Measurements from ENCODE around the gene TCEANC2.
"Not testable (repeated sequence)": the region's sequence is repeated elsewhere in the genome, so short reads cannot be mapped to it uniquely, and the experiment has no call there.

TCEANC2 gene

DNA sequence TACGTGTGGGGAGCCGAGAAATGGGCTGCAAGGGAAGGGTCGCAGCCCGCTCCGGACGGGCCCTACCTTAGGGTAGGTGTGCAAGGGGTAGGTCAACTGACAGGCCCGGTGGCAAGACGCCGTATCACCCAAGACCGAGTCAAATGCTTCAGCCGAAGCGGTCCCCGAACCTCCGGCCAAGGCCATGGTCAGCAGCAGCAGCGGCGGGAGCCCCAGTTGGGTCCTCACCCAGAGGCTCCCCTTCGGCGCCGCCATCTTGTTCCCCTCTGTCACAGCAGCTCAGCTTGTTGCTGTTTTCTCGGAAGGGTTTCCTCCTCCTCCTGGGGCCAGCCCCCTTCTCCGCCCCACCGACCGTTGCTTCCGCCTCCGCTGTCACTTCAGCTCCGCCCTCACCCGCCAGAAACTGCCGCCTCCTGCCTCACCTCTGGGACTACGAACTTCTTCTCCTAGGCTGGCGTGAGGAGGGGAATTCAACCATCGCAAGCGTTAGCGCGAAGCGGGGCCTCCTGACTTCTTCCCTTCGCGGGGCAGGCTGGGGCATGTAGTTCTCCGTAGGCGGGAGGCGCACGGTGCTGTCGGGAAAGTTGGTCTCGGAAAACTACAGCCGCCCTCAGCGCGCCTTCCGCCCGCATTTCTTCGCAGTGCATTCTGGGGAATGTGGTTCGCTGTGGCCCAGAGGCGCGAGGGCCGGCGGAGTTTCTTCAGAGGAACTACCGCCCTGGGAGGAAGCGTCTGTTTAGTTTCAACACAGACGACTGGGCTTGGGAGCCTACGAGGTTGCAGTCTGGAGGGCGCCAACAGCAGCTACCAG is at the start of gene TCEANC2, which contains the start of gene TMEM59:
Gene TCEANC2, plus strand, starts transcription at position 675 of the 811 bp plus-strand sequence. CDS start 815 bp downstream, outside the sequence.
Gene TMEM59, minus strand, starts transcription at position 271 of the 811 bp plus-strand sequence. Its CDS starts 16 bp downstream, at position 255.
- ATAC-seq = peak; percentile 95
- TF ChIP-seq SNAI2 (CRISPR knock-in tag; IDR thresholded peaks at IDR 0.05) = no peak
- TF ChIP-seq TCF4 (CRISPR knock-in tag; IDR thresholded peaks at IDR 0.05; ENCODE audit: borderline replicate concordance) = peak; percentile 18; the same call in 1 of the 2 replicates
- TF ChIP-seq OSR1 (CRISPR knock-in tag; IDR thresholded peaks at IDR 0.05) = no peak
- no peak for TF ChIP-seq ZFP30 (CRISPR knock-in tag; IDR thresholded peaks at IDR 0.05)
- TF ChIP-seq RARB (CRISPR knock-in tag; IDR thresholded peaks at IDR 0.05) = no peak
- no peak for TF ChIP-seq ZNF8 (CRISPR knock-in tag; IDR thresholded peaks at IDR 0.05)
- TF ChIP-seq, protein P1, sequence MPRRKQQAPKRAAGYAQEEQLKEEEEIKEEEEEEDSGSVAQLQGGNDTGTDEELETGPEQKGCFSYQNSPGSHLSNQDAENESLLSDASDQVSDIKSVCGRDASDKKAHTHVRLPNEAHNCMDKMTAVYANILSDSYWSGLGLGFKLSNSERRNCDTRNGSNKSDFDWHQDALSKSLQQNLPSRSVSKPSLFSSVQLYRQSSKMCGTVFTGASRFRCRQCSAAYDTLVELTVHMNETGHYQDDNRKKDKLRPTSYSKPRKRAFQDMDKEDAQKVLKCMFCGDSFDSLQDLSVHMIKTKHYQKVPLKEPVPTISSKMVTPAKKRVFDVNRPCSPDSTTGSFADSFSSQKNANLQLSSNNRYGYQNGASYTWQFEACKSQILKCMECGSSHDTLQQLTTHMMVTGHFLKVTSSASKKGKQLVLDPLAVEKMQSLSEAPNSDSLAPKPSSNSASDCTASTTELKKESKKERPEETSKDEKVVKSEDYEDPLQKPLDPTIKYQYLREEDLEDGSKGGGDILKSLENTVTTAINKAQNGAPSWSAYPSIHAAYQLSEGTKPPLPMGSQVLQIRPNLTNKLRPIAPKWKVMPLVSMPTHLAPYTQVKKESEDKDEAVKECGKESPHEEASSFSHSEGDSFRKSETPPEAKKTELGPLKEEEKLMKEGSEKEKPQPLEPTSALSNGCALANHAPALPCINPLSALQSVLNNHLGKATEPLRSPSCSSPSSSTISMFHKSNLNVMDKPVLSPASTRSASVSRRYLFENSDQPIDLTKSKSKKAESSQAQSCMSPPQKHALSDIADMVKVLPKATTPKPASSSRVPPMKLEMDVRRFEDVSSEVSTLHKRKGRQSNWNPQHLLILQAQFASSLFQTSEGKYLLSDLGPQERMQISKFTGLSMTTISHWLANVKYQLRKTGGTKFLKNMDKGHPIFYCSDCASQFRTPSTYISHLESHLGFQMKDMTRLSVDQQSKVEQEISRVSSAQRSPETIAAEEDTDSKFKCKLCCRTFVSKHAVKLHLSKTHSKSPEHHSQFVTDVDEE (CRISPR knock-in tag; IDR thresholded peaks at IDR 0.05) = 0 out of 2 replicates have a peak, but pooled peaks have one; percentile 77
- TF ChIP-seq ZC3H10 (CRISPR knock-in tag; IDR thresholded peaks at IDR 0.05) = no peak
- TF ChIP-seq, protein P2, sequence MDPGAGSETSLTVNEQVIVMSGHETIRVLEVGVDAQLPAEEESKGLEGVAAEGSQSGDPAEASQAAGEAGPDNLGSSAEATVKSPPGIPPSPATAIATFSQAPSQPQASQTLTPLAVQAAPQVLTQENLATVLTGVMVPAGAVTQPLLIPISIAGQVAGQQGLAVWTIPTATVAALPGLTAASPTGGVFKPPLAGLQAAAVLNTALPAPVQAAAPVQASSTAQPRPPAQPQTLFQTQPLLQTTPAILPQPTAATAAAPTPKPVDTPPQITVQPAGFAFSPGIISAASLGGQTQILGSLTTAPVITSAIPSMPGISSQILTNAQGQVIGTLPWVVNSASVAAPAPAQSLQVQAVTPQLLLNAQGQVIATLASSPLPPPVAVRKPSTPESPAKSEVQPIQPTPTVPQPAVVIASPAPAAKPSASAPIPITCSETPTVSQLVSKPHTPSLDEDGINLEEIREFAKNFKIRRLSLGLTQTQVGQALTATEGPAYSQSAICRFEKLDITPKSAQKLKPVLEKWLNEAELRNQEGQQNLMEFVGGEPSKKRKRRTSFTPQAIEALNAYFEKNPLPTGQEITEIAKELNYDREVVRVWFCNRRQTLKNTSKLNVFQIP (CRISPR knock-in tag; IDR thresholded peaks at IDR 0.05; ENCODE audit: borderline replicate concordance, low read depth) = no peak
- TF ChIP-seq CSDC2 (CRISPR knock-in tag; IDR thresholded peaks at IDR 0.05) = no peak
- TF ChIP-seq ZFP3 (CRISPR knock-in tag; IDR thresholded peaks at IDR 0.05) = no peak
- no peak for TF ChIP-seq ARNTL (CRISPR knock-in tag; IDR thresholded peaks at IDR 0.05; ENCODE audit: borderline replicate concordance, low read depth)
- no peak for TF ChIP-seq ESRRG (CRISPR knock-in tag; IDR thresholded peaks at IDR 0.05)
- TF ChIP-seq GLIS3 (CRISPR knock-in tag; IDR thresholded peaks at IDR 0.05) = no peak
- no peak for TF ChIP-seq CREB5 (CRISPR knock-in tag; IDR thresholded peaks at IDR 0.05; ENCODE audit: low read depth)
- no peak for TF ChIP-seq ISL1 (CRISPR knock-in tag; IDR thresholded peaks at IDR 0.05)
- peak; percentile 88 for TF ChIP-seq ZNF70 (CRISPR knock-in tag; IDR thresholded peaks at IDR 0.05)
- TF ChIP-seq BACH2 (CRISPR knock-in tag; IDR thresholded peaks at IDR 0.05; ENCODE audit: borderline replicate concordance) = no peak
- TF ChIP-seq ZNF565 (CRISPR knock-in tag; conservative IDR thresholded peaks at IDR 0.05; ENCODE audit: low read depth) = no peak
- TF ChIP-seq PPARA (CRISPR knock-in tag; IDR thresholded peaks at IDR 0.05; ENCODE audit: borderline replicate concordance) = no peak

- not testable (repeated sequence) for ATAC-seq
Measured at GRCh38 chr1:54003750-54004480, 49.5 kb upstream of the TCEANC2 start.

DNA sequence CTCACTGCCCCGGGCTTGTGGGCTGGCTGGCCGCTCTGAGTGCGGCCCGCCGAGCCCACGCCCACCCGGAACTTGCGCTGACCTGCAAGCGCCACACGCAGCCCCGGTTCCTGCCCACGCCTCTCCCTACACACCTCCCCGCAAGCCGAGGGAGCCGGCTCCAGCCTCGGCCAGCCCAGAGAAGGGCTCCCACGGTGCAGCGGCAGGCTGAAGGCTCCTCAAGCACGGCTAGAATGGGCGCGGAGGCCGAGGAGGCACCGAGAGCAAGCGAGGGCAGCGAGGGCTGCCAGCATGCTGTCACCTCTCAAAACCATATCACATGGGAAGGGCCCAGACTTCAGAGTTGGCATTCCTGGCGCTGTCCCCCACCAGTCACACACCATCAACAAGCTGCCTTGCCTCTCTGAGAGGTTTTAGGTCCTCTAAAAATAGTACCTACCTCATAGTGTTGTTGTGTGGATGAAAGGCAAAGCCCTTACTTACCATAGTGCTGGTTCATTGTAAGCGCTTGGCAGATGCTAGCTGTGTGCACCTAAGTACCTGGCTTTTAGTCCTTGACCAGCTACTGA is 48.8 kb upstream of the TCEANC2 start:
- ATAC-seq = no peak
- TF ChIP-seq ZFP3 (CRISPR knock-in tag; IDR thresholded peaks at IDR 0.05) (no peak), TOX (CRISPR knock-in tag; IDR thresholded peaks at IDR 0.05; ENCODE audit: borderline replicate concordance) (no peak), CSRNP3 (CRISPR knock-in tag; IDR thresholded peaks at IDR 0.05) (no peak), TCF4 (CRISPR knock-in tag; IDR thresholded peaks at IDR 0.05; ENCODE audit: borderline replicate concordance) (no peak), ESRRG (CRISPR knock-in tag; IDR thresholded peaks at IDR 0.05) (no peak), ISL1 (CRISPR knock-in tag; IDR thresholded peaks at IDR 0.05) (no peak), OSR1 (CRISPR knock-in tag; IDR thresholded peaks at IDR 0.05) (no peak), ZNF8 (CRISPR knock-in tag; IDR thresholded peaks at IDR 0.05) (no peak), BACH2 (CRISPR knock-in tag; IDR thresholded peaks at IDR 0.05; ENCODE audit: borderline replicate concordance) (no peak), ZNF70 (CRISPR knock-in tag; IDR thresholded peaks at IDR 0.05) (no peak), RARB (CRISPR knock-in tag; IDR thresholded peaks at IDR 0.05) (no peak), ZC3H10 (CRISPR knock-in tag; IDR thresholded peaks at IDR 0.05) (no peak), PPARA (CRISPR knock-in tag; IDR thresholded peaks at IDR 0.05; ENCODE audit: borderline replicate concordance) (no peak)
- TF ChIP-seq, protein P1 (CRISPR knock-in tag; IDR thresholded peaks at IDR 0.05) = no peak
- TF ChIP-seq, protein P3, sequence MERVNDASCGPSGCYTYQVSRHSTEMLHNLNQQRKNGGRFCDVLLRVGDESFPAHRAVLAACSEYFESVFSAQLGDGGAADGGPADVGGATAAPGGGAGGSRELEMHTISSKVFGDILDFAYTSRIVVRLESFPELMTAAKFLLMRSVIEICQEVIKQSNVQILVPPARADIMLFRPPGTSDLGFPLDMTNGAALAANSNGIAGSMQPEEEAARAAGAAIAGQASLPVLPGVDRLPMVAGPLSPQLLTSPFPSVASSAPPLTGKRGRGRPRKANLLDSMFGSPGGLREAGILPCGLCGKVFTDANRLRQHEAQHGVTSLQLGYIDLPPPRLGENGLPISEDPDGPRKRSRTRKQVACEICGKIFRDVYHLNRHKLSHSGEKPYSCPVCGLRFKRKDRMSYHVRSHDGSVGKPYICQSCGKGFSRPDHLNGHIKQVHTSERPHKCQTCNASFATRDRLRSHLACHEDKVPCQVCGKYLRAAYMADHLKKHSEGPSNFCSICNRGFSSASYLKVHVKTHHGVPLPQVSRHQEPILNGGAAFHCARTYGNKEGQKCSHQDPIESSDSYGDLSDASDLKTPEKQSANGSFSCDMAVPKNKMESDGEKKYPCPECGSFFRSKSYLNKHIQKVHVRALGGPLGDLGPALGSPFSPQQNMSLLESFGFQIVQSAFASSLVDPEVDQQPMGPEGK (CRISPR knock-in tag; IDR thresholded peaks at IDR 0.05; ENCODE audit: borderline replicate concordance) = no peak

Data from SK-N-SH treated with all-trans-retinoic acid at 6 μM for 48 hours (cell line).